Stimulated activated CD4-positive, alpha-beta T cell treated with anti-CD3 and anti-CD28 coated beads, Interleukin-2, amount 100 ng/mL, for 48 hours (primary cell): ENCODE results near the gene KRT27.
"Not testable (repeated sequence)": the region's sequence is repeated elsewhere in the genome, so short reads cannot be mapped to it uniquely, and the experiment has no call there.

Experiments
- DNase-seq, 2 donors: peaks; one replicate each; pipeline ENCODE4 v3.0.0-alpha.2; 2020

KRT27 gene

DNA sequence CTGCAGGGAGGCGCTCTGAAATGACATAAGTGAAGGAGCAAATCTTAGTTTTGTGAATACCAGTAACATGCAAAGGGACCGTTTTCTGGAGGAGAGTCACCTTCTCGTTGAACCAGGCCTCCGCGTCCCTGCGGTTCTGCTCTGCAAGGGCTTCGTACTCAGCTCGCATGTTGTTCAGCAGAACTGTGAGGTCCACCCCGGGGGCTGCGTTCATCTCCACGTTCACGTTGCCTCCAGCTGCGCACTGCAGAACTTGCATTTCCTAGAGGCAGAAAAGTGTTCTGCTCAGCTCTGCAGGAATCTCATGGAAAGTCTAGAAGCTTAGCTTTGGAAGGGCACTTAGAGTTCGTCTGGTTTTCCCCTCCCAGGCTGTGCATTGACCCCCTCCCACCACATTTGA lies 31.3 kb downstream of the KRT27 start:
- DNase-seq: no peak

DNA sequence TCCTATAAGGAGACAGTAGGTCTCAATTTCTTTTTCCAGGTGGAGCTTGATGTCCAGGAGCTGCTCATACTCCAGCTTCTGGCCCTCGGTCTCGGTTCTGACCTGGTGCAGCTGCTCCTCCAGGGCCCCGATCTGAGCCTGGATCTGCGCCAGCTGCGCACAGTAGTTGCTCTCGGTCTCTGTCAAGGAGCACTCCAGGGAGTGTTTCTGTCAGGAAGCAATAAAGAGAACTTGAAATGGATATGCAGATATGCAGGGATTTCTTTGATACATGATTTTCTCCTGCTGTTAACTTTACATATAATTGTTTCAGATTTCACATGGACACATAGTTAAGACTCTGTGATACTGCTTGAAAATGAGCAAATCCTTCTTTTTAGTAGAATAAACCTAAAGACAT lies 32.0 kb downstream of the KRT27 start:
- no peak for DNase-seq

DNA sequence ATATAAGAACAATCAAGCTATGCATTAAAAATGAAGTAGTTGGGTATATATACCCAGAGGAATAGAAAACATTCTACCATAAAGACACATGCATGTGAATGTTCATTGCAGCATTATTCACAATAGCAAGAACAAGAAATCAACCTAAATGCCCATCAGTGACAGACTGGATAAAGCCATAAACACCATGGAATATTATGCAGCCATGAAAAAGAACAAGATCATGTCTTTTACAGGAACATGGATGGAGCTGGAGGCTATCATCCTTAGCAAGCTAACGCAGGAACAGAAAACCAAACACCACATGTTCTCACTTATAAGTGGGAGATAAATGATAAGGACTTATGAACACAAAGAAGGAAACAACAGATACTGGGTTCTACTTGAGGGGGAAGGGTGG lies 33.7 kb downstream of the KRT27 start:
- not testable (repeated sequence) for DNase-seq

DNA sequence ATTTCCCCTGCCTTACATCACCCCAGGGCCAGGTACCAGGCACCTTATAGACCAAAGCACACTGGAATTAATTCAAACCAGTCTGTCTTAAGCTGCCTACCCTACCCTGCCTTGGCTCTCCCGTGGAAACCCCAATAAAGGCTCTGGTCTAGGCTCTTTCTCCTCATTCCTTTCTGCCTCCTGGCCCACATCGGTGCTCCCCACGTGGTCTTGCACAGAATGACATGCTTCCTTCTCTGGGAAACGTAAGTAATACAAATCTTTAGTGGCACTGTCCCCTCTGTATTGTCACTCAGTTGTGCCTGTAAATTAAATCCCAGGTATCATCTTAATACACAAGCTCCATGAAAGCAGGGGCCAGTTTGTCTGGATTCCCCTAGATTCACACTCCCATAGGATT lies 43.8 kb downstream of the KRT27 start:
- DNase-seq: no peak

DNA sequence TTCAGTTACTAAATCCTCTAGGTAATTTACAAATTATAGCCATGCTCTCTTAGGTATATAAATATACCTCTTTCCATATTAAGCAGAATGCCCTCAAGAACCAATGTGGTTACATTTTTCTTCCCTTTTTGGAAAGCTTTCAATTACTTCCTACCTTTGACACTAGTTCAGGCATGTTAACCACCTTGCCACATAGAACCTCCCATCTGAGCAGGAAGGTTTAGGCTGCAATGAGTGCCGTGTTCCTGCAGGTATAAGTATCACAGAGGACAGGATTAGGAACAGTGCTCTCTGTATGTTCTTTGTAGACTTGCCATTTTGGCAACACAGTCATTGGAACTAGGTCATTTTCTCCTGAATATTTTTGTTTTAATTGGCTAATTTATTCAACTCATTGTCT lies 47.3 kb downstream of the KRT27 start:
- DNase-seq: no peak

DNA sequence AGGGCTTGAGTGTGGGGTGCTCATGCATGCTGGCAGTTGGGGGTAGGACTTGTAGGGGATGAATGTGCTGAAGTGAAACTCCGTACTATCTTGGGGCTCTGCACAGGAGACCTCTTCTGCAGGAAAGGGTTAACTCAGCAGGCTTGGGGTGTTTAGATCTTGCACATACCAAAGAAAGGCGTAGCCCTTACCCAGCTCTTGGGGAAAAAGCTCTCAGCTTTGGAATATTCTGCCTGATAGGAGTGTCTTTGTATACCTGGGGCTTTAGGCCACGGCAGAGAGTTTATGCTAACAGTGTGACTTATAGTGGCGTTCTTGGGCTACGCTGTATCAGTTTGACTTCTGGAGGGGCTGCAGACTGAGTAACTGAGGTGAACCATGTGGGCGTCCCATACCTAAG lies 48.3 kb downstream of the KRT27 start:
- DNase-seq: no peak

DNA sequence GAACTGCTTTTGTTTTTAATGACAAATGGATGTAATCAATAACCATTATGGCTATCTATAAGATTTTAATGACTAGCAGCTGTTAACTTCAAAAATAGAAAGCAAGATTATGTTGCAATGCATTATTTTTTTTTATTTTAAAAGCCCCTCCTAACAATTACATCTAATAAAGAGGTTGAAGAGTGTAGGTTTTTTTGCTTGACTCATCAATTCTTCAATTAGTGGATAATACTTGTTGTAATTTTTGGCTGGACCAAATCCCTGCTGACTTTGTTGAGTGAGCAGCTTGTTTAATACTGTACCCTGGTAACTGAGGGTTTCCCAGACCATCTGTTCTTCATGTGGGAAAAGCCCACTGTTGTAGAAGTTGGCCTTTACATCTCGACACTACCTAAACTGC lies 51.4 kb downstream of the KRT27 start:
- no peak for DNase-seq

DNA sequence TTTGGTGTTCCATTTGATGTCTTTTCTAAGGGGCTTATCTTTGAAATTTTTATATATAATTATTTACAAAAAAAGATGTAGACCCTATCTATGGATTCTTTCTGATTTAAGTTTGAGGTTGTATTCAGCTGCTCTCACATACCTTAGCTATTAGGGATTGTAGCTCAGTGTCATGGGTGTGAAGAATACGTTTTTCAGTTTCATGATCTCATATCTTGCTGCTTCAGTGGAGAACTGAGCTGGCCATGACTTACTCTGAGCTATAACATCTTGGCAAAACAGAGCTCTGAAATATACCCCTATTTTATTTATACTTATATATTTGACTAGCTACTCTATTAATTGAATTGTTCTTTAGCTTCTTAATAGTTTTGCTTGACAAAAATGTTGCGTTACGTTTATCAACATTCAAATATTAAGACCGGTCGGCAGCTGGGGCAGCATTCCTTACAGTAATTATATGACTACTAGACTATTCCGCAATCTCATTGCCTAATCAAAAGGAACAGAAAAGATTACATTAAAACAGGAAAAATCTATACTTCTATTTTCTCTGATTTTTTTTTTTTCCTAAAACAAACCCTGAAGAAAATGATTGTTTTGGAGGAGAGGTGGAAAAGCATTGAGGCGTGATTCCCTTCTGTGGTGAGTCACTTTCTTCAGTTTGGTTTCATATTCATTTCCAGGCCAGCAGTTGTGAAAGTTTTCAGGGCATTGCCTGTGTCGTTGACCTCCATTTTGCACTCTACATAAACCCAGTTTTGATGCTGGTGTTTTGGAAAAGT lies 54.7 kb downstream of the KRT27 start:
- DNase-seq: no peak

DNA sequence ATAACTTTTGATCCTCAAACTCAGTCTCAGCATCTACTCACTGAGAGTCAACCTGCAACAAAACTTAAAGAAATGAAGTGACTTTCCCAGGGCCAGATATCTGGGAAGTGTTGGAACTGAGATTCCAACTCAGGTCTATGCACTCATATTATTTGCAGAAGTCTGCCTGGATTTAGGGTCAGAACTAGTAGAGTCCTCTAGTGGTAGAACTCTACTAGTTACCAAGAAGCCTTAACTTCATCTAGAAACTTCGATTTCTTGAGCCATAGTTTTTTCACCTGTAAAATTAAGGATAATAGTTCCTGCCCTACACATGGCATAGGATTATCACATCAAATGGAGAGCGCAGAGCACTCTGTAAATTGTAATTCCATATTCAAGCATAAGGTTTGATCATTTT lies 55.4 kb downstream of the KRT27 start:
- no peak for DNase-seq
